Measurements from ENCODE around the gene CAMK1G. TPM values are rescaled to one million over a fixed set of nuclear protein-coding genes. Genes with fewer than 3 reads are reported as not detected.

The CAMK1G gene
- total RNA-seq, 1 donor from 2014 or later = not detected

- Mint-ChIP-seq H3K4me3 (ENCODE audit: unreplicated experiment) (no peak overlapping the region), H3K27ac (ENCODE audit: unreplicated experiment) (no peak overlapping the region), H3K9me3 (ENCODE audit: unreplicated experiment) (no peaks in the 10 kb centered on the region), H3K4me1 (ENCODE audit: unreplicated experiment) (no peaks in the 10 kb centered on the region), H3K27me3 (ENCODE audit: unreplicated experiment) (peaks cover 12% of the 10 kb centered on the region), H3K36me3 (ENCODE audit: low read depth, unreplicated experiment) (no peaks in the 10 kb centered on the region)
- TF ChIP-seq CTCF (IDR thresholded peaks at IDR 0.05; ENCODE audit: unreplicated experiment) = no peak
- no peak for DNase-seq (ENCODE audit: low spot score)
Observed at GRCh38 chr1:209627027-209627731, 43.7 kb downstream of the CAMK1G start.

GRCh38 chr1:209627732-209628196, 44.2 kb downstream of the CAMK1G start:
- Mint-ChIP-seq H3K27ac (ENCODE audit: unreplicated experiment) (no peak overlapping the region), H3K36me3 (ENCODE audit: low read depth, unreplicated experiment) (no peaks in the 10 kb centered on the region), H3K4me3 (ENCODE audit: unreplicated experiment) (no peak overlapping the region), H3K4me1 (ENCODE audit: unreplicated experiment) (no peaks in the 10 kb centered on the region), H3K27me3 (ENCODE audit: unreplicated experiment) (peaks cover 12% of the 10 kb centered on the region), H3K9me3 (ENCODE audit: unreplicated experiment) (no peaks in the 10 kb centered on the region)
- peak; percentile 98 for TF ChIP-seq CTCF (IDR thresholded peaks at IDR 0.05; ENCODE audit: unreplicated experiment)
- peak; percentile 94 for DNase-seq (ENCODE audit: low spot score)

GRCh38 chr1:209628618-209629299, 45.2 kb downstream of the CAMK1G start:
- Mint-ChIP-seq H3K36me3 (ENCODE audit: low read depth, unreplicated experiment) (no peaks in the 10 kb centered on the region), H3K9me3 (ENCODE audit: unreplicated experiment) (no peaks in the 10 kb centered on the region), H3K27ac (ENCODE audit: unreplicated experiment) (no peak overlapping the region), H3K4me3 (ENCODE audit: unreplicated experiment) (no peak overlapping the region), H3K27me3 (ENCODE audit: unreplicated experiment) (peaks cover 12% of the 10 kb centered on the region), H3K4me1 (ENCODE audit: unreplicated experiment) (no peaks in the 10 kb centered on the region)
- no peak for TF ChIP-seq CTCF (IDR thresholded peaks at IDR 0.05; ENCODE audit: unreplicated experiment)
- DNase-seq (ENCODE audit: low spot score) = no peak

- no peak overlapping the region for H3K27ac Mint-ChIP-seq (ENCODE audit: unreplicated experiment)
- TF ChIP-seq CTCF (IDR thresholded peaks at IDR 0.05; ENCODE audit: unreplicated experiment) = no peak
- no peaks in the 10 kb centered on the region for H3K9me3 Mint-ChIP-seq (ENCODE audit: unreplicated experiment)
- no peak for DNase-seq (ENCODE audit: low spot score)
- no peaks in the 10 kb centered on the region for H3K4me1 Mint-ChIP-seq (ENCODE audit: unreplicated experiment)
- H3K27me3 Mint-ChIP-seq (ENCODE audit: unreplicated experiment) = peaks cover 6% of the 10 kb centered on the region
- no peaks in the 10 kb centered on the region for H3K36me3 Mint-ChIP-seq (ENCODE audit: low read depth, unreplicated experiment)
- H3K4me3 Mint-ChIP-seq (ENCODE audit: unreplicated experiment) = no peak overlapping the region
Observed at GRCh38 chr1:209629621-209630382, 46.3 kb downstream of the CAMK1G start.
